SK-N-SH treated with all-trans-retinoic acid at 6 μM for 48 hours (cell line): ENCODE measurements around the gene CNOT6L.

Source experiments
- ATAC-seq: fragments of 200-7000 bp; cut with Tn5 transposase; 3 replicates; pipeline ENCODE4 v1.9.1; 2020; ENCODE audit warnings: mild to moderate bottlenecking, moderate library complexity
- ARNTL ChIP-seq: fragments of 450-650 bp; formaldehyde crosslinking; IDR thresholded peaks from 2 replicates; pipeline ENCODE4 v1.5.0; 2020; ENCODE audit warnings: low read depth, mild to moderate bottlenecking, moderate library complexity, borderline replicate concordance
- CREB5 ChIP-seq: fragments of 250-450 bp; sonication (Bioruptor Pico); IDR thresholded peaks from 2 replicates; pipeline ENCODE4 v1.5.1; 2020; ENCODE audit warnings: low read depth, mild to moderate bottlenecking, moderate library complexity
- CSRNP3 ChIP-seq: fragments of 250-450 bp; sonication (Bioruptor Pico); IDR thresholded peaks from 2 replicates; pipeline ENCODE4 v1.5.1; 2021; ENCODE audit warnings: mild to moderate bottlenecking, moderate library complexity
- ESRRG ChIP-seq: fragments of 250-450 bp; sonication (Bioruptor Pico); IDR thresholded peaks from 2 replicates; pipeline ENCODE4 v1.6.1; 2021; ENCODE audit warnings: mild to moderate bottlenecking
- OSR1 ChIP-seq: fragments of 250-450 bp; sonication (Bioruptor Pico); IDR thresholded peaks from 2 replicates; pipeline ENCODE4 v1.8.0; 2022; ENCODE audit warnings: moderate library complexity, mild to moderate bottlenecking, inconsistent platforms
- POU6F1 ChIP-seq: fragments of 250-450 bp; sonication (Bioruptor Pico); IDR thresholded peaks from 2 replicates; pipeline ENCODE4 v1.8.0; 2021; ENCODE audit warnings: low read depth, mild to moderate bottlenecking, moderate library complexity, borderline replicate concordance
- PPARA ChIP-seq: fragments of 250-450 bp; sonication (Bioruptor Pico); IDR thresholded peaks from 2 replicates; pipeline ENCODE4 v1.5.0; 2020; ENCODE audit warnings: mild to moderate bottlenecking, borderline replicate concordance
- RARB ChIP-seq: fragments of 250-450 bp; sonication (Bioruptor Pico); IDR thresholded peaks from 2 replicates; pipeline ENCODE4 v1.8.0; 2021; ENCODE audit warnings: mild to moderate bottlenecking, moderate library complexity
- SNAI2 ChIP-seq: fragments of 250-450 bp; sonication (Bioruptor Pico); IDR thresholded peaks from 2 replicates; pipeline ENCODE4 v1.5.0; 2020; ENCODE audit warnings: mild to moderate bottlenecking, moderate library complexity
- TCF4 ChIP-seq: fragments of 250-450 bp; sonication (Bioruptor Pico); IDR thresholded peaks from 2 replicates; pipeline ENCODE4 v1.8.0; 2021; ENCODE audit warnings: mild to moderate bottlenecking, moderate library complexity, borderline replicate concordance
- ZFP3 ChIP-seq: fragments of 250-450 bp; sonication (Bioruptor Pico); IDR thresholded peaks from 2 replicates; pipeline ENCODE4 v1.5.0; 2020; ENCODE audit warnings: mild to moderate bottlenecking, moderate library complexity
- ZFP30 ChIP-seq: fragments of 450-650 bp; formaldehyde crosslinking; IDR thresholded peaks from 2 replicates; pipeline ENCODE4 v1.5.0; 2022; ENCODE audit warnings: mild to moderate bottlenecking, moderate library complexity
- ZNF565 ChIP-seq: fragments of 450-650 bp; formaldehyde crosslinking; conservative IDR thresholded peaks from 2 replicates; pipeline ENCODE4 v1.5.0; 2020; ENCODE audit warnings: low read depth, mild to moderate bottlenecking, moderate library complexity
- ZNF70 ChIP-seq: fragments of 450-650 bp; formaldehyde crosslinking; IDR thresholded peaks from 2 replicates; pipeline ENCODE4 v1.5.0; 2020; ENCODE audit warnings: mild to moderate bottlenecking, moderate library complexity
- ZNF8 ChIP-seq: fragments of 450-650 bp; formaldehyde crosslinking; IDR thresholded peaks from 2 replicates; pipeline ENCODE4 v1.5.0; 2020; ENCODE audit warnings: mild to moderate bottlenecking, moderate library complexity
- TF ChIP-seq, protein P1 (sequence below): fragments of 250-450 bp; sonication (Bioruptor Pico); IDR thresholded peaks from 2 replicates; pipeline ENCODE4 v1.8.0; 2020; ENCODE audit warnings: mild to moderate bottlenecking, moderate library complexity, borderline replicate concordance
- TF ChIP-seq, protein P2 (sequence below): fragments of 250-450 bp; sonication (Bioruptor Pico); IDR thresholded peaks from 2 replicates; pipeline ENCODE4 v1.5.0; 2020; ENCODE audit warnings: mild to moderate bottlenecking, moderate library complexity

CNOT6L gene

DNA sequence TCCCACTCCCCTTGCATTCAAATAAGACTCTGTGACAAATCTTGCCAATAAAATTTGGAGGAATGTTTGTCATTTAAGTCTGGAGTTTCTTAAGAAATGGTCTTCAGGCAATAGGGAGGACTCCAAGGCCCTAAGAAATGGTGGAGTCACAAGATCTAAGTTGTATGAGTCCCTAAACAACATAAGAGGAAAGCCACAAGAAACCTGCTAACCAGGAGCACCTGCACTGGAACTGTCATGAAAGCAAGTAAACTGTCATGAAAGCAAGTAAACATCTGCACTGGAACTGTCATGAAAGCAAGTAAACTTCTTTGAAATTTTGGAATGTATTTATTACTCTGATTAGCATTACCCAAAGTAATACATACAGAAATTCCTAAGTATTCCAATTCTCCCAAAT is 3.5 kb downstream of the CNOT6L start:
- ATAC-seq = no peak
- no peak for TF ChIP-seq ARNTL (CRISPR knock-in tag)
- no peak for TF ChIP-seq PPARA
- TF ChIP-seq SNAI2 (CRISPR knock-in tag) = no peak
- no peak for TF ChIP-seq CSRNP3
- TF ChIP-seq, protein P1, sequence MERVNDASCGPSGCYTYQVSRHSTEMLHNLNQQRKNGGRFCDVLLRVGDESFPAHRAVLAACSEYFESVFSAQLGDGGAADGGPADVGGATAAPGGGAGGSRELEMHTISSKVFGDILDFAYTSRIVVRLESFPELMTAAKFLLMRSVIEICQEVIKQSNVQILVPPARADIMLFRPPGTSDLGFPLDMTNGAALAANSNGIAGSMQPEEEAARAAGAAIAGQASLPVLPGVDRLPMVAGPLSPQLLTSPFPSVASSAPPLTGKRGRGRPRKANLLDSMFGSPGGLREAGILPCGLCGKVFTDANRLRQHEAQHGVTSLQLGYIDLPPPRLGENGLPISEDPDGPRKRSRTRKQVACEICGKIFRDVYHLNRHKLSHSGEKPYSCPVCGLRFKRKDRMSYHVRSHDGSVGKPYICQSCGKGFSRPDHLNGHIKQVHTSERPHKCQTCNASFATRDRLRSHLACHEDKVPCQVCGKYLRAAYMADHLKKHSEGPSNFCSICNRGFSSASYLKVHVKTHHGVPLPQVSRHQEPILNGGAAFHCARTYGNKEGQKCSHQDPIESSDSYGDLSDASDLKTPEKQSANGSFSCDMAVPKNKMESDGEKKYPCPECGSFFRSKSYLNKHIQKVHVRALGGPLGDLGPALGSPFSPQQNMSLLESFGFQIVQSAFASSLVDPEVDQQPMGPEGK (CRISPR knock-in tag) = no peak
- TF ChIP-seq ZFP30 (CRISPR knock-in tag) = no peak
- no peak for TF ChIP-seq OSR1 (CRISPR knock-in tag)
- TF ChIP-seq, all 23 proteins: peak for 0

DNA sequence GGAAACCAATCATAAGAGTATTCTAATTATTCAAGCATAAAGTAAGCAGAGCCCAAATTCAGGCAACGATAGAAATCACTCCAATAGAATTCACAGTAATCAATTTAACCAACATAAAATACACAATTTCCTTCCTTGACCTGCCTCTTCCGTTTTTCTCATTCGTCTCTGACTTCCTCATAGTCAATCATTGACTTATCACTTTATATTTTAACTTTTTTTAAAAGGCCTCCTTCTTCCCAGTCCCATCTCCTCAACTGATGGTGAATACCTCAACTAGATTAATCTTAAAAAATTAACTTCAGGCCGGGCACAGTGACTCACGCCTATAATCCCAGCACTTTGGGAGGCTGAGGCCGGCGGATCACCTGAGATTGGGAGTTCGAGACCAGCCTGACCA is 13.3 kb downstream of the CNOT6L start:
- no peak for TF ChIP-seq CREB5 (CRISPR knock-in tag)
- no peak for TF ChIP-seq ZNF8
- TF ChIP-seq ZFP3 (CRISPR knock-in tag) = no peak
- TF ChIP-seq ZNF565 = no peak
- no peak for TF ChIP-seq ZNF70 (CRISPR knock-in tag)
- TF ChIP-seq, all 23 proteins: peak for 0
- ATAC-seq = no peak

- no peak for ATAC-seq
- TF ChIP-seq CREB5 (CRISPR knock-in tag) (no peak), TCF4 (CRISPR knock-in tag) (no peak), ESRRG (CRISPR knock-in tag) (no peak), POU6F1 (no peak), ZNF565 (no peak)
These were observed 14.7 kb downstream of the CNOT6L start for GRCh38 chr4:77804471-77804870.

DNA sequence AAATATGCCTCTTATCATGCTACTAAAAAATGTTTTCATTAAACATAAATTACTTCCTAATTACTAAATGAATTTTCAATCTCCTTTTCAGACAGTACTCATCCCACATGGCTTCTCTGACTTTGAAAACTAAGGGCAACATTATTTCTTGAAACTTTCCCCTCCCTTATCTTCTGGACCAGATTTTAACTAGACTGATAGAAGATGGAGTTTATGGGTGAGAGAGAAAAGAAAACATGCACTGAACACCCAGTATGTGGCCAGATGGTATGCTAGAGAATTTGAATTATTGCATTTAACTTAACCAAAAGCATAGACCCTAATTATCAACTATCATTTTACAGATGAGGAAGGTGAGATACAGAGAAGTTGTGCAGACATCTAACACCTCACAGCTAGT is 16.8 kb downstream of the CNOT6L start:
- no peak for ATAC-seq
- TF ChIP-seq ARNTL (CRISPR knock-in tag) = no peak
- TF ChIP-seq OSR1 (CRISPR knock-in tag) = no peak
- no peak for TF ChIP-seq ZNF70 (CRISPR knock-in tag)
- TF ChIP-seq PPARA = no peak
- TF ChIP-seq SNAI2 (CRISPR knock-in tag) = no peak
- no peak for TF ChIP-seq RARB (CRISPR knock-in tag)
- no peak for TF ChIP-seq ZNF8
- TF ChIP-seq, protein P1 (CRISPR knock-in tag) = no peak
- no peak for TF ChIP-seq TCF4 (CRISPR knock-in tag)
- TF ChIP-seq ESRRG (CRISPR knock-in tag) = no peak
- TF ChIP-seq CREB5 (CRISPR knock-in tag) = no peak
- TF ChIP-seq, protein P2, sequence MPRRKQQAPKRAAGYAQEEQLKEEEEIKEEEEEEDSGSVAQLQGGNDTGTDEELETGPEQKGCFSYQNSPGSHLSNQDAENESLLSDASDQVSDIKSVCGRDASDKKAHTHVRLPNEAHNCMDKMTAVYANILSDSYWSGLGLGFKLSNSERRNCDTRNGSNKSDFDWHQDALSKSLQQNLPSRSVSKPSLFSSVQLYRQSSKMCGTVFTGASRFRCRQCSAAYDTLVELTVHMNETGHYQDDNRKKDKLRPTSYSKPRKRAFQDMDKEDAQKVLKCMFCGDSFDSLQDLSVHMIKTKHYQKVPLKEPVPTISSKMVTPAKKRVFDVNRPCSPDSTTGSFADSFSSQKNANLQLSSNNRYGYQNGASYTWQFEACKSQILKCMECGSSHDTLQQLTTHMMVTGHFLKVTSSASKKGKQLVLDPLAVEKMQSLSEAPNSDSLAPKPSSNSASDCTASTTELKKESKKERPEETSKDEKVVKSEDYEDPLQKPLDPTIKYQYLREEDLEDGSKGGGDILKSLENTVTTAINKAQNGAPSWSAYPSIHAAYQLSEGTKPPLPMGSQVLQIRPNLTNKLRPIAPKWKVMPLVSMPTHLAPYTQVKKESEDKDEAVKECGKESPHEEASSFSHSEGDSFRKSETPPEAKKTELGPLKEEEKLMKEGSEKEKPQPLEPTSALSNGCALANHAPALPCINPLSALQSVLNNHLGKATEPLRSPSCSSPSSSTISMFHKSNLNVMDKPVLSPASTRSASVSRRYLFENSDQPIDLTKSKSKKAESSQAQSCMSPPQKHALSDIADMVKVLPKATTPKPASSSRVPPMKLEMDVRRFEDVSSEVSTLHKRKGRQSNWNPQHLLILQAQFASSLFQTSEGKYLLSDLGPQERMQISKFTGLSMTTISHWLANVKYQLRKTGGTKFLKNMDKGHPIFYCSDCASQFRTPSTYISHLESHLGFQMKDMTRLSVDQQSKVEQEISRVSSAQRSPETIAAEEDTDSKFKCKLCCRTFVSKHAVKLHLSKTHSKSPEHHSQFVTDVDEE = no peak
- TF ChIP-seq ZFP3 (CRISPR knock-in tag) = no peak
- no peak for TF ChIP-seq ZFP30 (CRISPR knock-in tag)
- TF ChIP-seq, all 23 proteins: peak for 0
